Gastrocnemius medialis (tissue), 4 donors: ENCODE data around the gene ATP5F1A. TPM values are rescaled to one million over a fixed set of nuclear protein-coding genes. Genes with fewer than 3 reads are reported as not detected.
A peak's percentile ranks its signal among the peaks of the same experiment; 100 is the strongest.

ENCODE experiments used
- ATAC-seq, 2 donors: fragments of 150-250 bp; one replicate each; pipeline ENCODE4 v1.9.1; 2016
- DNase-seq, 2 donors: peaks; one replicate each; pipeline ENCODE4 v3.0.0-alpha.2; 2019
- H3K27ac ChIP-seq, 4 donors: fragments of 200-600 bp; sonication (generic); 1 replicate in 1 of 4; 2 replicates in 3 of 4; pipeline ENCODE4 v1.5.1; 2016 to 2018; ENCODE audit warnings: mild to moderate bottlenecking in 2 of 4, moderate library complexity in 1 of 4
- H3K27me3 ChIP-seq, 3 donors: fragments of 200-600 bp; sonication (generic) in 2 of 3; 1 replicate in 1 of 3; 2 replicates in 2 of 3; pipeline versions ENCODE4 v1.5.1 to v1.6.0; 2016 to 2019; ENCODE audit warnings: mild to moderate bottlenecking in 1 of 3, moderate library complexity in 1 of 3
- H3K36me3 ChIP-seq, 2 donors: fragments of 200-600 bp; sonication (generic) in 1 of 2; one replicate each; pipeline ENCODE4 v1.5.1; 2017 to 2018
- H3K4me1 ChIP-seq, 2 donors: fragments of 200-600 bp; sonication (generic) in 1 of 2; one replicate each; pipeline ENCODE4 v1.5.1; 2016 to 2017; ENCODE audit warnings: mild to moderate bottlenecking in 2 of 2
- H3K4me3 ChIP-seq, 4 donors: fragments of 200-600 bp; sonication (generic) in 3 of 4; 1 replicate in 1 of 4; 2 replicates in 3 of 4; pipeline ENCODE4 v1.5.1; 2016 to 2019; ENCODE audit warnings: mild to moderate bottlenecking in 2 of 4
- H3K9me3 ChIP-seq, 3 donors: fragments of 200-600 bp; sonication (generic) in 2 of 3; 1 replicate in 1 of 3; 2 replicates in 2 of 3; pipeline ENCODE4 v1.5.1; 2016 to 2019
- POLR2A ChIP-seq, 2 donors: fragments of 450-650 bp; IDR thresholded peaks; one replicate each; pipeline ENCODE4 v1.6.1; 2017; ENCODE audit warnings: antibody characterized with exemption in 2 of 2, mild to moderate bottlenecking in 2 of 2, moderate library complexity in 2 of 2
- in situ Hi-C, 4 donors: fragments of 200-750 bp; cut with MboI; loops; one replicate each; pipeline versions ENCODE4 v1.15.0 to v1.8.0; 2017; ENCODE audit warnings: low sequenced_read_pairs in 4 of 4
- intact Hi-C: fragments of 100-400 bp; cut with DNase I; formaldehyde crosslinking; loops from one replicate; pipeline ENCODE4 v1.15.1; 2023; ENCODE audit warnings: low total_unique reads
- total RNA-seq, 4 donors: library from RNA; depleted of rRNA; stranded (reverse); fragments of >200 nt; gene quantifications; one replicate each; pipeline versions ENCODE4 v1.1.0 to v1.2.3, GENCODE V29; 2016
- TF ChIP-seq, protein P1 (sequence below), 5 experiments: fragments of 450-650 bp in 3 of 5; fragments of 200-600 bp in 2 of 5; sonication (generic) in 2 of 5; IDR thresholded peaks in 4 of 5; conservative IDR thresholded peaks in 1 of 5; 1 replicate in 4 of 5; 2 replicates in 1 of 5; pipeline ENCODE4 v1.5.1; 2016 to 2019; ENCODE audit warnings: antibody characterized with exemption in 5 of 5, mild to moderate bottlenecking in 3 of 5, moderate library complexity in 3 of 5

The ATP5F1A gene
- total RNA-seq, 4 donors from 2014 or later, result 845 to 1,536 (median 877) TPM

DNA sequence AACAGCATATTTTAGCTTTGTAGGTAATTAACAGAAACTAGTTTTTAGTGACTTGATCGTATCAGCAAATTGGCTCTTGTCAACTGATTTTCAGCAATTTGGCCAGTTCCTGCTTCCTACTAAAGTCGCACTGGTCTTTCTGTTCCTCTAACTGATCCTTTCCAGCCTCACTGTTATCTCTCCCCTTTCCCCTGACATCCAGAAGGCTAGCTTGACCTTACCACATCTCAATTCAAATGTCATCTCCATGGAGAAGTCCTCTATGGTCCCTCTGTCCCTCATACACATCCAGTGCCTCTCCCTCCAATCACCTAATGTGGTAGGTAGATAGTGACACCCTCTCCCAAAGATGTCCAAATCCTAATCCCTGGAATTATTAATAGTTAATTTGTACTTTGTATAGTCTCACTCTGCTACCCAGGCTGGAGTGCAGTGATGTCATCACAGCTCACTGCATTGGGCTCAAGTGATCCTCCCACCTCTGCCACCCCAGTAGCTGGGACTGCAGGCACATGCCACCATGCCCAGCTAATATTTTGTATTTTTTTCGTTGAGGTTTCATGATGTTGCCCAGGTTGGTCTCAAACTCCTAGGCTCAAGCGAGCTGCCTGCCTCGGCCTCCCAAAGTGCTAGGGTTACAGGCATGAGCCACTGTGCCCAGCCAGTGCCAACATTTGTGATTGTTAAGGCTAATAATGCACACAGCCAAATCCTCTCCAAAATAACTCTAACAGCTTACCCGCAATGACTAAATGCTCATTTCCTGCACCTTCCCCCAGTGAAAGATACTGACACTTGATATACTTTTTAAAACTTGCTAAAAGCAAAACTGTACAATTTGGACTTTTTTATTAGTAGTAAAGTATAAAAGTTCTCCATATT lies 42.9 kb downstream of the ATP5F1A start:
- in situ Hi-C loops, result loop anchor here in 2 of 4 donors (25.0 kb wide), 2 partner anchors 368 to 393 kb away; no protein-coding TSS in a partner anchor
- no peak for ATAC-seq

GRCh38 chr18:46053368-46054095 lies 44.6 kb downstream of the ATP5F1A start:
- in situ Hi-C loops (loop anchor here in 2 of 4 donors (25.0 kb wide), 2 partner anchors 366 to 391 kb away; no protein-coding TSS in a partner anchor), intact Hi-C loops (no loop called here)
- no peaks in the 10 kb centered on the region for H3K27me3 ChIP-seq
- DNase-seq (no peak), ATAC-seq (no peak)
- H3K4me1 ChIP-seq, result peaks cover 20 to 37% of the 10 kb centered on the region in 2 donors
- H3K9me3 ChIP-seq, result no peaks in the 10 kb centered on the region
- peak overlapping the region in 1 of 4 donors; percentile 88 for H3K27ac ChIP-seq
- no peak overlapping the region for H3K4me3 ChIP-seq
- H3K36me3 ChIP-seq, result no peaks in the 10 kb centered on the region
- no peak for TF ChIP-seq POLR2A (IDR thresholded peaks at IDR 0.05)
- TF ChIP-seq, protein P1, sequence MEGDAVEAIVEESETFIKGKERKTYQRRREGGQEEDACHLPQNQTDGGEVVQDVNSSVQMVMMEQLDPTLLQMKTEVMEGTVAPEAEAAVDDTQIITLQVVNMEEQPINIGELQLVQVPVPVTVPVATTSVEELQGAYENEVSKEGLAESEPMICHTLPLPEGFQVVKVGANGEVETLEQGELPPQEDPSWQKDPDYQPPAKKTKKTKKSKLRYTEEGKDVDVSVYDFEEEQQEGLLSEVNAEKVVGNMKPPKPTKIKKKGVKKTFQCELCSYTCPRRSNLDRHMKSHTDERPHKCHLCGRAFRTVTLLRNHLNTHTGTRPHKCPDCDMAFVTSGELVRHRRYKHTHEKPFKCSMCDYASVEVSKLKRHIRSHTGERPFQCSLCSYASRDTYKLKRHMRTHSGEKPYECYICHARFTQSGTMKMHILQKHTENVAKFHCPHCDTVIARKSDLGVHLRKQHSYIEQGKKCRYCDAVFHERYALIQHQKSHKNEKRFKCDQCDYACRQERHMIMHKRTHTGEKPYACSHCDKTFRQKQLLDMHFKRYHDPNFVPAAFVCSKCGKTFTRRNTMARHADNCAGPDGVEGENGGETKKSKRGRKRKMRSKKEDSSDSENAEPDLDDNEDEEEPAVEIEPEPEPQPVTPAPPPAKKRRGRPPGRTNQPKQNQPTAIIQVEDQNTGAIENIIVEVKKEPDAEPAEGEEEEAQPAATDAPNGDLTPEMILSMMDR (IDR thresholded peaks at IDR 0.05 in 4 of 5, conservative IDR thresholded peaks at IDR 0.05 in 1 of 5), result no peak

More for the DNA sequence above, 42.9 kb downstream of the ATP5F1A start:
- no peaks in the 10 kb centered on the region for H3K27me3 ChIP-seq
- peaks cover 20 to 37% of the 10 kb centered on the region in 2 donors for H3K4me1 ChIP-seq
- peak overlapping the region in 2 of 4 donors; percentile 12 to 14 for H3K27ac ChIP-seq
- intact Hi-C loops, result no loop called here
- no peaks in the 10 kb centered on the region for H3K36me3 ChIP-seq
- TF ChIP-seq, protein P1 (IDR thresholded peaks at IDR 0.05 in 4 of 5, conservative IDR thresholded peaks at IDR 0.05 in 1 of 5), result no peak
- no peak for TF ChIP-seq POLR2A (IDR thresholded peaks at IDR 0.05)
- H3K4me3 ChIP-seq, result no peak overlapping the region
- H3K9me3 ChIP-seq, result no peaks in the 10 kb centered on the region
- no peak for DNase-seq

DNA sequence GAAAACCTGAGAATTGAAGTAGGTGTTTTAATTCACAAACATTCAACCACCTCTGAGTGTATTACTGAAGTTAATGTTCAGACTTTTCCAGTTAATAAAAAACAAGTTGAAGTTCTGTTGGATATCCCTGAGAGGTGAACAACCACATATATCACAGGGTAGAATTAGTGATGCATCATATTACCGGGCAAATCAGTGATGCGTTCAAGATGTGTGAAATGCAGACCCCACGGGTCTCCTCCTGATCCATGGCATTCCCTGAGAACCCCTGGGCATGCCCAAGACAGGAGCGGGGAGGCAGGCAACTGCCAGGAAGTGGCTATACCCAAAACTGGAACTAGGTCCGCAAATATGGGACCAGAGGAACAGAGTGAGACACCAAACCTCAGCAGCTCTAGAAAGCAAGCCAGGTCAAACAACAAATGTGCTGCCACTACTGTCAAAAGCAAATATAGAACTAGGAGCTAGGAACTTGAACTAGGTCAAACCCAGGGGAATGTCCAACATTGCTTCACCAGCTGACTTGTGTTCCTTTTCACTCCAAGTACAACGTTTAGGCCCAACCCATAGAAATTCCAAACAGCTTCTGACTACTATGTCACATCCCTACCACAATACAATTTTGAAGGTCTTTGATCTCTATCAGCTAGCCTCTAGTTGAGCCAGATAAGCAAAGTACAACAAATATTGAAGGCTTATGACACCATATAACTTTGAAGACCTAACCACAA lies 46.2 kb downstream of the ATP5F1A start:
- TF ChIP-seq, protein P1 (IDR thresholded peaks at IDR 0.05 in 4 of 5, conservative IDR thresholded peaks at IDR 0.05 in 1 of 5), result no peak
- TF ChIP-seq POLR2A (IDR thresholded peaks at IDR 0.05), result no peak
- Histone ChIP-seq H3K4me1 (peaks cover 20 to 37% of the 10 kb centered on the region in 2 donors), H3K9me3 (no peaks in the 10 kb centered on the region), H3K27ac (peak overlapping the region; percentile 65 to 88 (median 74)), H3K4me3 (peak overlapping the region in 2 of 4 donors; percentile 20 to 33), H3K36me3 (no peaks in the 10 kb centered on the region), H3K27me3 (no peaks in the 10 kb centered on the region)
- DNase-seq (peak; percentile 51 to 65), ATAC-seq (peak; percentile 99)
- intact Hi-C loops, result no loop called here
- in situ Hi-C loops, result loop anchor here in 2 of 4 donors (25.0 kb wide), 2 partner anchors 365 to 390 kb away; no protein-coding TSS in a partner anchor

DNA sequence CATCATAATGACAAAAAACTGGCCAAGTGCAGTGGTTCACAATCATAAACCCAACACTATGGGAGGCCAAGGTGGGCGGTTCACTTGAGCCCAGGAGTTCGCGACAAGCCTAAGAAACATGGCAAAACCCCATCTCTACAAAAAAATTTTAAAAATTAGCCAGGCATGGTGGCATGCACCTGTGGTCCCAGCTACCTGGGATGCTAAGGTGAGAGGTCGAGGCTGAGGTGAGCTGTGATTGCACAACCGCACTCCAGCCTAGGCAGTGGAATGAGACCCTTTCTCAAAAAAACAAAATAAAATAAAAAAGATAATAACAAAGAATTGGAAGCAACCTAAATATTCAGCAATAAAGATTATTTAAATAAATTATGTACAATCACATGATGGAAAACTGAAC lies 47.8 kb downstream of the ATP5F1A start:
- Histone ChIP-seq H3K36me3 (no peaks in the 10 kb centered on the region), H3K27ac (no peak overlapping the region), H3K9me3 (no peaks in the 10 kb centered on the region), H3K4me1 (peaks cover 17 to 28% of the 10 kb centered on the region in 2 donors), H3K4me3 (no peak overlapping the region), H3K27me3 (no peaks in the 10 kb centered on the region)
- ATAC-seq (no peak), DNase-seq (no peak)
- intact Hi-C loops (no loop called here), in situ Hi-C loops (loop anchor here in 2 of 4 donors (25.0 kb wide), 2 partner anchors 363 to 388 kb away; no protein-coding TSS in a partner anchor)
- TF ChIP-seq POLR2A (IDR thresholded peaks at IDR 0.05), result no peak
